ENCODE data around the gene CENPM.

CENPM gene

GRCh38 chr22:41907436-41908401, 39.2 kb downstream of the CENPM start:
- Histone ChIP-seq H3K36me3 (ENCODE audit: control insufficient read depth in 1 of 2, insufficient read depth in 2 of 2, low read length in 2 of 2) (peaks cover 17 to 51% of the 10 kb centered on the region in 2 donors), H3K27ac (ENCODE audit: low read depth, low read length) (no peak overlapping the region)

GRCh38 chr22:41906822-41907221, 40.1 kb downstream of the CENPM start:
- H3K4me3 ChIP-seq (ENCODE audit: low read depth in 1 of 2, low read length in 2 of 2): no peak overlapping the region
- H3K36me3 ChIP-seq (ENCODE audit: control insufficient read depth in 1 of 2, insufficient read depth in 2 of 2, low read length in 2 of 2): peaks cover 18 to 60% of the 10 kb centered on the region in 2 donors
- peaks cover 16 to 17% of the 10 kb centered on the region in 2 donors for H3K27me3 ChIP-seq (ENCODE audit: control insufficient read depth in 1 of 2, insufficient read depth in 2 of 2, low read length in 2 of 2)
- no peak overlapping the region for H3K27ac ChIP-seq (ENCODE audit: low read depth, low read length)
- peaks cover 3 to 22% of the 10 kb centered on the region in 2 donors for H3K4me1 ChIP-seq (ENCODE audit: control insufficient read depth in 1 of 2, insufficient read depth in 2 of 2, low read length in 2 of 2)
- H3K9me3 ChIP-seq (ENCODE audit: control insufficient read depth in 1 of 2, low read length in 2 of 2): no peaks in the 10 kb centered on the region
- no peak overlapping the region for H3K9ac ChIP-seq (ENCODE audit: low read depth in 1 of 2, low read length in 2 of 2)

More at GRCh38 chr22:41907436-41908401, 39.2 kb downstream of the CENPM start:
- Histone ChIP-seq H3K4me3 (ENCODE audit: low read depth in 1 of 2, low read length in 2 of 2) (no peak overlapping the region), H3K9ac (ENCODE audit: low read depth in 1 of 2, low read length in 2 of 2) (no peak overlapping the region), H3K4me1 (ENCODE audit: control insufficient read depth in 1 of 2, insufficient read depth in 2 of 2, low read length in 2 of 2) (peaks cover 3 to 22% of the 10 kb centered on the region in 2 donors), H3K9me3 (ENCODE audit: control insufficient read depth in 1 of 2, low read length in 2 of 2) (no peaks in the 10 kb centered on the region), H3K27me3 (ENCODE audit: control insufficient read depth in 1 of 2, insufficient read depth in 2 of 2, low read length in 2 of 2) (peaks cover 25 to 26% of the 10 kb centered on the region in 2 donors)

- H3K36me3 ChIP-seq (ENCODE audit: control insufficient read depth in 1 of 2, insufficient read depth in 2 of 2, low read length in 2 of 2): peaks cover 18 to 72% of the 10 kb centered on the region in 2 donors
- no peak overlapping the region for H3K27ac ChIP-seq (ENCODE audit: low read depth, low read length)
- no peaks in the 10 kb centered on the region for H3K9me3 ChIP-seq (ENCODE audit: control insufficient read depth in 1 of 2, low read length in 2 of 2)
- no peak overlapping the region for H3K4me3 ChIP-seq (ENCODE audit: low read depth in 1 of 2, low read length in 2 of 2)
- H3K27me3 ChIP-seq (ENCODE audit: control insufficient read depth in 1 of 2, insufficient read depth in 2 of 2, low read length in 2 of 2): peaks cover 4 to 7% of the 10 kb centered on the region in 2 donors
- peaks cover 3 to 14% of the 10 kb centered on the region in 2 donors for H3K4me1 ChIP-seq (ENCODE audit: control insufficient read depth in 1 of 2, insufficient read depth in 2 of 2, low read length in 2 of 2)
- H3K9ac ChIP-seq (ENCODE audit: low read depth in 1 of 2, low read length in 2 of 2): no peak overlapping the region
Measured at GRCh38 chr22:41905411-41906202, 41.3 kb downstream of the CENPM start.

DNA sequence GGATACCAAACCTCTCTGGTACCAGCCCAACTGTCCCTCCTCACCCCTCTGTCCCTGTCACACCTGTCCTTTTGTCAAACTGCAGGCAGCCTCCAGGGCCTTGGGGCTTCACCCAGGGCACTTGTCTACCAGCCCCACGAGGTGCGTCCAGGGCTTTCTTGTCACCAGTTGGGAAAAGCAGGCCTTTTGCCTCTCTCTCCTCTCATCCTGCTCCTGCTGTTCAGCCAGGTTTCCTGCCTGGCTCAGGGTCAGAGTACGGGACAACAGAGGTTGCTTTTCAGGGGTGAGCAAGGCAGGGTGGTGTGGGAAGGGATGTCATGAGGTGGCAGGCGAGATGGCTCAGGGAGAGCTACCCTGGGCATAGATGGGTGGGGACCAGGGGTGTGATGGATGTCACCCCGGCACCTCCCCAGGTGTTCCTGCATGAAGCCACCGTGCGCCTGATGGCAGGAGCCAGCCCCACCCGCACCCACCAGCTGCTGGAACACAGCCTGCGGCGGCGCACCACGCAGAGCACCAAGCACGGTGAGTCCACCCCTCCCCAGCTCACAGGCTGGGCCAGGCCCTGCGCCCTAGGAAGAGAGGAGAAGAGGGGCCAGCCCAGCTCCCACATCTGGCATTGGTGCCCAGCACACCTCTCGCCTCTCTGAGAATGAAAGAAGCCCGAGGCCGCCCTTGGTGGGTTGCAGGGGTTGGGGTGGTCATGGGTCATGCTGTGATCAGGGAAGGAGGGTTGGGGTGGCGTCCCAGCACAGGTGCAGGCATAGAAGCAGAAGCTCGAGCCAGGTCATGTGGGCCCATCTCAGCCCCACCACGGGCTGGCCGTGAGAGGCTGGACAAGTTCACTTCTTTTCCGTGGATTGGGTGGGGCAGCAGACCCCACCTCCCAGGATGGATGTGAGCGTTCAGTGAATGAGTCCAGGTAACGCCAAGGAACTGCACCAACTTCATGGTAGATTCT, 42.2 kb downstream of the CENPM start:
- Histone ChIP-seq H3K27ac (ENCODE audit: low read depth, low read length) (no peak overlapping the region), H3K9ac (ENCODE audit: low read depth in 1 of 2, low read length in 2 of 2) (no peak overlapping the region), H3K36me3 (ENCODE audit: control insufficient read depth in 1 of 2, insufficient read depth in 2 of 2, low read length in 2 of 2) (peaks cover 27 to 81% of the 10 kb centered on the region in 2 donors), H3K4me1 (ENCODE audit: control insufficient read depth in 1 of 2, insufficient read depth in 2 of 2, low read length in 2 of 2) (peaks cover 3 to 11% of the 10 kb centered on the region in 2 donors), H3K9me3 (ENCODE audit: control insufficient read depth in 1 of 2, low read length in 2 of 2) (no peaks in the 10 kb centered on the region), H3K27me3 (ENCODE audit: control insufficient read depth in 1 of 2, insufficient read depth in 2 of 2, low read length in 2 of 2) (peaks cover 0 to 5% of the 10 kb centered on the region in 2 donors), H3K4me3 (ENCODE audit: low read depth in 1 of 2, low read length in 2 of 2) (no peak overlapping the region)

GRCh38 chr22:41902932-41903421, 44.0 kb downstream of the CENPM start:
- no peaks in the 10 kb centered on the region for H3K27me3 ChIP-seq (ENCODE audit: control insufficient read depth in 1 of 2, insufficient read depth in 2 of 2, low read length in 2 of 2)
- H3K27ac ChIP-seq (ENCODE audit: low read depth, low read length): peak overlapping the region; percentile 32
- no peak overlapping the region for H3K4me3 ChIP-seq (ENCODE audit: low read depth in 1 of 2, low read length in 2 of 2)
- peaks cover 42 to 97% of the 10 kb centered on the region in 2 donors for H3K36me3 ChIP-seq (ENCODE audit: control insufficient read depth in 1 of 2, insufficient read depth in 2 of 2, low read length in 2 of 2)
- H3K4me1 ChIP-seq (ENCODE audit: control insufficient read depth in 1 of 2, insufficient read depth in 2 of 2, low read length in 2 of 2): peaks cover 0 to 7% of the 10 kb centered on the region in 2 donors
- H3K9ac ChIP-seq (ENCODE audit: low read depth in 1 of 2, low read length in 2 of 2): no peak overlapping the region
- H3K9me3 ChIP-seq (ENCODE audit: control insufficient read depth in 1 of 2, low read length in 2 of 2): no peaks in the 10 kb centered on the region

DNA sequence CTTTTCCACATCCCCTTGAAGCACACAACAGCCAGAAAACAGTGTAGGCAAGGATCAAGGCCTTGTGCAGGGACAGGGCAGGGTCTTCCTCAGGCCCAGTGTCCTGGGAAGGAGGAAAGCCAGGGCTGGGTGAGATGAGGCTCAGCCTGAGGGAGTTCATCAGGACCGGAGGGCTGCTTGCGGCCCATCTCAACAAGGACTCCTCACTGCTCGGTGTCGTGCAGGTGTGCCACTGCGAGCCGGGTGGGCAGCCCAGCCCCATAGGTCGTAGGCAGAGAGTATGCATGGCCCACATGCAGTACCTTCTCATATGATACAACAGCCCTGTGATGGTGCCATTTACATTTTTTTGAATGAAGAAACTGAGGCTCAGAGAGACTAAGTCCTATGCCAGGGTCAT, 44.9 kb downstream of the CENPM start:
- H3K36me3 ChIP-seq (ENCODE audit: control insufficient read depth in 1 of 2, insufficient read depth in 2 of 2, low read length in 2 of 2): peaks cover 44 to 95% of the 10 kb centered on the region in 2 donors
- H3K27me3 ChIP-seq (ENCODE audit: control insufficient read depth in 1 of 2, insufficient read depth in 2 of 2, low read length in 2 of 2): no peaks in the 10 kb centered on the region
- no peak overlapping the region for H3K9ac ChIP-seq (ENCODE audit: low read depth in 1 of 2, low read length in 2 of 2)
- no peak overlapping the region for H3K27ac ChIP-seq (ENCODE audit: low read depth, low read length)
- H3K9me3 ChIP-seq (ENCODE audit: control insufficient read depth in 1 of 2, low read length in 2 of 2): no peaks in the 10 kb centered on the region
- no peak overlapping the region for H3K4me3 ChIP-seq (ENCODE audit: low read depth in 1 of 2, low read length in 2 of 2)
- no peaks in the 10 kb centered on the region for H3K4me1 ChIP-seq (ENCODE audit: control insufficient read depth in 1 of 2, insufficient read depth in 2 of 2, low read length in 2 of 2)

DNA sequence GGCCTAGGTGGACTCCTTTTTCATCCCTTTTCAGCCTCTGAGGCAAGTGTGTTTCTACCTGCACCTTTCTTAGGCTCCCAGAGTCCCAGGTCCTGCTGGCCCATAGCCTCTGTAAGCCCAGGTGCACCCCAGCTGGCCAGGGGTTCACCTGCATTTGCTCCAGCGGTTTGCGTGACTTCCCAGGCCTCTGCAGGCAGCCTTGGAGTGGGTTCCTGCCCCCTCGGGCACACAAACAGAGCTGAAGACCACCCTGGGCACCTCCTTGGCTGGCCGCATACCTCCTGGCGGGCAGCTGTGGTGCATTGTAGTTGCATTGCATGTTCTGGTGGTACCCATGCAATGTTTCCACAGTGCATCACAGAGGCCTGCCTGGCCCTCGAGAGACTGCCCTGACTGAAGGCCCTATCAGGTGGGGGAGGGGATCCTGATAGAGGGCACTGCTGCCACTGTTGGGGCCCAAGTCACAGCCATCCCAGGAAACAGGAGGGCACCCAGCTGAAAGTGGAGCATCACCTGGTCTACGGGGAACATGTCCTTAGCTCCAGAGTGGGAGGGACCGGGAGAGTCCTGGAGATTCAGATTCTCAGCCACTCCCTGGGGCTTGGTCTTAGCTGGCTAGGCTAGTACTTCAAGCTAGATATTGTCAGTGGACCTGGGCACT, 46.2 kb downstream of the CENPM start:
- Histone ChIP-seq H3K27ac (ENCODE audit: low read depth, low read length) (no peak overlapping the region), H3K9me3 (ENCODE audit: control insufficient read depth in 1 of 2, low read length in 2 of 2) (no peaks in the 10 kb centered on the region), H3K36me3 (ENCODE audit: control insufficient read depth in 1 of 2, insufficient read depth in 2 of 2, low read length in 2 of 2) (peaks cover 44 to 91% of the 10 kb centered on the region in 2 donors), H3K4me3 (ENCODE audit: low read depth in 1 of 2, low read length in 2 of 2) (no peak overlapping the region), H3K4me1 (ENCODE audit: control insufficient read depth in 1 of 2, insufficient read depth in 2 of 2, low read length in 2 of 2) (no peaks in the 10 kb centered on the region), H3K27me3 (ENCODE audit: control insufficient read depth in 1 of 2, insufficient read depth in 2 of 2, low read length in 2 of 2) (no peaks in the 10 kb centered on the region), H3K9ac (ENCODE audit: low read depth in 1 of 2, low read length in 2 of 2) (no peak overlapping the region)

- Histone ChIP-seq H3K27ac (ENCODE audit: low read depth, low read length) (no peak overlapping the region), H3K4me3 (ENCODE audit: low read depth in 1 of 2, low read length in 2 of 2) (no peak overlapping the region), H3K36me3 (ENCODE audit: control insufficient read depth in 1 of 2, insufficient read depth in 2 of 2, low read length in 2 of 2) (peaks cover 44 to 90% of the 10 kb centered on the region in 2 donors), H3K27me3 (ENCODE audit: control insufficient read depth in 1 of 2, insufficient read depth in 2 of 2, low read length in 2 of 2) (no peaks in the 10 kb centered on the region), H3K9me3 (ENCODE audit: control insufficient read depth in 1 of 2, low read length in 2 of 2) (no peaks in the 10 kb centered on the region), H3K9ac (ENCODE audit: low read depth in 1 of 2, low read length in 2 of 2) (no peak overlapping the region), H3K4me1 (ENCODE audit: control insufficient read depth in 1 of 2, insufficient read depth in 2 of 2, low read length in 2 of 2) (no peaks in the 10 kb centered on the region)
Measured at GRCh38 chr22:41899992-41900651, 46.8 kb downstream of the CENPM start.
